ENCODE measurements around the gene IL4R. TPM values are rescaled to one million over a fixed set of nuclear protein-coding genes. Genes with fewer than 3 reads are reported as not detected.

The IL4R gene
- total RNA-seq, 1 experiment from 2014 or later: 29.6 TPM

GRCh38 chr16:27290562-27290961 is 23.2 kb upstream of the IL4R start:
- POLR2A ChIA-PET: no interaction called here
- H3K27me3 ChIP-seq (ENCODE audit: insufficient read depth, low read length): no peaks in the 10 kb centered on the region
- no peak overlapping the region for H3K9ac ChIP-seq (ENCODE audit: low read length)
- no peaks in the 10 kb centered on the region for H3K9me2 ChIP-seq (ENCODE audit: insufficient read depth)
- H3K4me2 ChIP-seq (ENCODE audit: low read length): no peak overlapping the region
- TF ChIP-seq ATF3 (IDR thresholded peaks at IDR 0.05): no peak
- TF ChIP-seq EZH2 (IDR thresholded peaks at IDR 0.05): no peak
- no peak for TF ChIP-seq EGR1 (IDR thresholded peaks at IDR 0.05; ENCODE audit: low read depth)
- TF ChIP-seq, protein P1, sequence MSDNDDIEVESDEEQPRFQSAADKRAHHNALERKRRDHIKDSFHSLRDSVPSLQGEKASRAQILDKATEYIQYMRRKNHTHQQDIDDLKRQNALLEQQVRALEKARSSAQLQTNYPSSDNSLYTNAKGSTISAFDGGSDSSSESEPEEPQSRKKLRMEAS (IDR thresholded peaks at IDR 0.05): no peak
- no peaks in the 10 kb centered on the region for H3K9me3 ChIP-seq (ENCODE audit: control insufficient read depth in 1 of 2, insufficient read depth in 1 of 2, low read depth in 1 of 2, low read length in 2 of 2)
- intact Hi-C loops (cut with micrococcal nuclease): no loop called here
- no TSS peak for BruUV-seq (replicated peaks)
- H3K4me1 ChIP-seq (ENCODE audit: control insufficient read depth in 1 of 2, insufficient read depth in 2 of 2, low read length in 2 of 2): peaks cover 9 to 17% of the 10 kb centered on the region in 2 experiments; a peak in 3 of 4 replicates
- no peak overlapping the region for H3K27ac ChIP-seq (ENCODE audit: low read depth, low read length)
- H4K20me1 ChIP-seq (ENCODE audit: insufficient read depth): no peaks in the 10 kb centered on the region
- CTCF ChIA-PET: no interaction called here
- DNase-seq (ENCODE audit: low read depth, low spot score) (no peak), ATAC-seq (no peak)
- RAD21 ChIA-PET (ENCODE audit: low non-redundant PET in 1 of 2, low total read pairs in 2 of 2, uncharacterized antibody in 2 of 2, unreplicated experiment in 2 of 2): no interaction called here
- no peak overlapping the region for H2AFZ ChIP-seq (ENCODE audit: low read depth, low read length, poor library complexity, severe bottlenecking)
- no peaks in the 10 kb centered on the region for H3K36me3 ChIP-seq (ENCODE audit: control insufficient read depth in 1 of 2, insufficient read depth in 2 of 2, low read length in 2 of 2)
- no peak overlapping the region for H3K4me3 ChIP-seq (replicated peaks in 1 of 2; ENCODE audit: low read depth in 1 of 2, low read length in 2 of 2)
- H3K79me2 ChIP-seq (ENCODE audit: insufficient read depth, low read length): no peaks in the 10 kb centered on the region

GRCh38 chr16:27291106-27291505 is 22.7 kb upstream of the IL4R start:
- ChIA-PET POLR2A (no interaction called here), RAD21 (ENCODE audit: low non-redundant PET in 1 of 2, low total read pairs in 2 of 2, uncharacterized antibody in 2 of 2, unreplicated experiment in 2 of 2) (no interaction called here), CTCF (no interaction called here)
- H4K20me1 ChIP-seq (ENCODE audit: insufficient read depth): no peaks in the 10 kb centered on the region
- ATAC-seq: no peak
- intact Hi-C loops (cut with micrococcal nuclease): no loop called here
- no peaks in the 10 kb centered on the region for H3K27me3 ChIP-seq (ENCODE audit: insufficient read depth, low read length)
- no peak overlapping the region for H2AFZ ChIP-seq (ENCODE audit: low read depth, low read length, poor library complexity, severe bottlenecking)
- H3K9me2 ChIP-seq (ENCODE audit: insufficient read depth): no peaks in the 10 kb centered on the region
- no peaks in the 10 kb centered on the region for H3K36me3 ChIP-seq (ENCODE audit: control insufficient read depth in 1 of 2, insufficient read depth in 2 of 2, low read length in 2 of 2)
- H3K4me2 ChIP-seq (ENCODE audit: low read length): no peak overlapping the region
- peaks cover 7 to 12% of the 10 kb centered on the region in 2 experiments; a peak in 3 of 4 replicates for H3K4me1 ChIP-seq (ENCODE audit: control insufficient read depth in 1 of 2, insufficient read depth in 2 of 2, low read length in 2 of 2)
- DNase-seq (ENCODE audit: low read depth, low spot score): no peak
- H3K9me3 ChIP-seq (ENCODE audit: control insufficient read depth in 1 of 2, insufficient read depth in 1 of 2, low read depth in 1 of 2, low read length in 2 of 2): no peaks in the 10 kb centered on the region
- no peaks in the 10 kb centered on the region for H3K79me2 ChIP-seq (ENCODE audit: insufficient read depth, low read length)
- H3K4me3 ChIP-seq (replicated peaks in 1 of 2; ENCODE audit: low read depth in 1 of 2, low read length in 2 of 2): no peak overlapping the region
- H3K27ac ChIP-seq (ENCODE audit: low read depth, low read length): no peak overlapping the region
- H3K9ac ChIP-seq (ENCODE audit: low read length): no peak overlapping the region
- no TSS peak for BruUV-seq (replicated peaks)
- TF ChIP-seq POLR2A (IDR thresholded peaks at IDR 0.05; ENCODE audit: borderline replicate concordance, extremely low read depth, insufficient read depth, insufficient read length): no peak
- no peak for TF ChIP-seq ATF3 (IDR thresholded peaks at IDR 0.05)
- no peak for TF ChIP-seq POLR2AphosphoS5 (IDR thresholded peaks at IDR 0.05; ENCODE audit: low read depth, low read length)
- TF ChIP-seq EZH2phosphoT487 (IDR thresholded peaks at IDR 0.05; ENCODE audit: borderline replicate concordance): no peak
- TF ChIP-seq CEBPB (IDR thresholded peaks at IDR 0.05; ENCODE audit: low read depth): no peak
- no peak for TF ChIP-seq CTCF (IDR thresholded peaks at IDR 0.05 in 2 of 3, conservative IDR thresholded peaks at IDR 0.05 in 1 of 3; ENCODE audit: borderline replicate concordance in 1 of 3, insufficient read depth in 1 of 3, low read depth in 2 of 3, low read length in 2 of 3)
- TF ChIP-seq, protein P2, sequence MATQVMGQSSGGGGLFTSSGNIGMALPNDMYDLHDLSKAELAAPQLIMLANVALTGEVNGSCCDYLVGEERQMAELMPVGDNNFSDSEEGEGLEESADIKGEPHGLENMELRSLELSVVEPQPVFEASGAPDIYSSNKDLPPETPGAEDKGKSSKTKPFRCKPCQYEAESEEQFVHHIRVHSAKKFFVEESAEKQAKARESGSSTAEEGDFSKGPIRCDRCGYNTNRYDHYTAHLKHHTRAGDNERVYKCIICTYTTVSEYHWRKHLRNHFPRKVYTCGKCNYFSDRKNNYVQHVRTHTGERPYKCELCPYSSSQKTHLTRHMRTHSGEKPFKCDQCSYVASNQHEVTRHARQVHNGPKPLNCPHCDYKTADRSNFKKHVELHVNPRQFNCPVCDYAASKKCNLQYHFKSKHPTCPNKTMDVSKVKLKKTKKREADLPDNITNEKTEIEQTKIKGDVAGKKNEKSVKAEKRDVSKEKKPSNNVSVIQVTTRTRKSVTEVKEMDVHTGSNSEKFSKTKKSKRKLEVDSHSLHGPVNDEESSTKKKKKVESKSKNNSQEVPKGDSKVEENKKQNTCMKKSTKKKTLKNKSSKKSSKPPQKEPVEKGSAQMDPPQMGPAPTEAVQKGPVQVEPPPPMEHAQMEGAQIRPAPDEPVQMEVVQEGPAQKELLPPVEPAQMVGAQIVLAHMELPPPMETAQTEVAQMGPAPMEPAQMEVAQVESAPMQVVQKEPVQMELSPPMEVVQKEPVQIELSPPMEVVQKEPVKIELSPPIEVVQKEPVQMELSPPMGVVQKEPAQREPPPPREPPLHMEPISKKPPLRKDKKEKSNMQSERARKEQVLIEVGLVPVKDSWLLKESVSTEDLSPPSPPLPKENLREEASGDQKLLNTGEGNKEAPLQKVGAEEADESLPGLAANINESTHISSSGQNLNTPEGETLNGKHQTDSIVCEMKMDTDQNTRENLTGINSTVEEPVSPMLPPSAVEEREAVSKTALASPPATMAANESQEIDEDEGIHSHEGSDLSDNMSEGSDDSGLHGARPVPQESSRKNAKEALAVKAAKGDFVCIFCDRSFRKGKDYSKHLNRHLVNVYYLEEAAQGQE (IDR thresholded peaks at IDR 0.05; ENCODE audit: low read depth): no peak
- no peak for TF ChIP-seq ZNF274 (IDR thresholded peaks at IDR 0.05; ENCODE audit: low read depth, low read length)
- TF ChIP-seq SRF (IDR thresholded peaks at IDR 0.05; ENCODE audit: low read depth): no peak
- TF ChIP-seq JUND (IDR thresholded peaks at IDR 0.05): no peak
- TF ChIP-seq SP1 (IDR thresholded peaks at IDR 0.05; ENCODE audit: low read depth): no peak
